ENCODE results near the gene GLI3.

Gene GLI3

DNA sequence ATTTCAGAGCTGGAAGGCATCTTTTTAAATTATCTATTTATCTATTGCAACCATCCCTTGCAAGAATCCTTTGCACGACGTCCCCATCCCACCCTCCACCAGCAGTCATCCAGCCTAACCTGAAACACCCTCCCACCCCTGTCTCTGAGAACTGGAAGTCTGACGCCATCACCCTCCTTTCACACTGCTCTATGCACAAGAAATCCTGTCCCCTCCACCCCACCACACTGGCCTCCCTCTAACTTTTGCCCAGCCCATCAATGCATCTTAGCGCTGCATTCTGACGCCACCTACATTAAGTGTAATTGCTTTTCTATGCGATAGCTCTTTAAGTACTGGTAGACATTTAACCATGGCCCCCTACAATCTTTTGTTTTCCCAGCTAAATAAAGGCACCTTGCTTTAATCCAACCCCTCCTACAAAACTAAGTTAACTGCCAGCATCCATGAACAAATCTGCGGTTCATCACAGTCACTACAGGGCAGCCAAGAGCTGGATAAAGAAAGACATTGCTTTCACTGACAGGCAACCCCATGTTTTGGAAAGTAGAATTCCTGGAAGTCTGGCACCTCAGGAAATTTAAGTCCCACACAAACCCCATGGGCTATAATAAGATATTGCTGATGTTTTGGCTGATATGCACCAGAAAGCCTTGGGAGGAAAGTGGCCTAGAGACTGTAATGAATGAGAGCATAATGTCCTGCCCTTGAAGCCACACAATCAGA is 128.0 kb downstream of the GLI3 start:
- H3K9me3 ChIP-seq (ENCODE audit: low read length) = peaks cover 2% of the 10 kb centered on the region
- H3K4me1 ChIP-seq (ENCODE audit: insufficient read depth, low read length) = peaks cover 29% of the 10 kb centered on the region
- no peak overlapping the region for H2AFZ ChIP-seq (ENCODE audit: low read depth, low read length)
- H3K36me3 ChIP-seq (ENCODE audit: insufficient read depth, low read length) = peaks cover 21% of the 10 kb centered on the region
- H3K27me3 ChIP-seq (ENCODE audit: insufficient read depth, low read length) = no peaks in the 10 kb centered on the region
- no peak overlapping the region for H3K4me3 ChIP-seq (ENCODE audit: low read length)

DNA sequence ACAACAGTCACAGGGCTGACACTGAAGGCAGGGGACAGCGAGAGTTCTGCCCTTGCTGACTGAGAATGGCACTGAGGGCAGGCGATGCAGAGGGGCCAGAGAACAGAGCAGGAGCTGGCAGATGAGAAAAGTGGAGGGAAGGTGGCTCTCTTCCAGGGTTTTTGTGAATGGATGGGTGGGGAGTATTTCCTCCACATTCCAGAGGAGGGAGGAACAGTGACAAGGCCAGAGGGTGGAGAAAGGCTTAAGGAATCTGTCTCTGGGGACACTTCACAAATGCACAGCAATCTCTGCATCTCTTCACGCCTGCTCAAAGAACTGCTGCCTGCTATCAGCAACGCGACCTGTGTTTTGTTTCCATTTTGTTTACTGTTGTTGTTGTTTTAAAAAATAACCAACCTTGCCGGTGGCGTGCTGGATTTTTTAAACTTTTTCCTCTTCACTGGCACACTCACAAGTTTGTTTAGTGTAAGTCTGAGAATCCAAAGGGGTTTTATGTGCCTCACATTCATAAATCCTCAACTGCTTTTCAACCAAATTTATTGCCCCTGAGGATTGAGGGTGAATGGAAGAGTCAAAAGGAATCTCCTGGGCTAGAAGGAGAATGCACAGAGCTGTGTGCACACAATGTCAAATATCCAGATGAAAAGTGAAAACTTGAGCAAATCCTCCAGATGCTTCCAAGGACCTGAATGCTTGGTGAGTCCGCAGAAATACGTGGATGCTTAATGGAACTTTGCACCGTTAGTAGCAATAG is 129.3 kb downstream of the GLI3 start:
- no peak overlapping the region for H2AFZ ChIP-seq (ENCODE audit: low read depth, low read length)
- H3K36me3 ChIP-seq (ENCODE audit: insufficient read depth, low read length) = peaks cover 27% of the 10 kb centered on the region
- no peaks in the 10 kb centered on the region for H3K27me3 ChIP-seq (ENCODE audit: insufficient read depth, low read length)
- no peaks in the 10 kb centered on the region for H3K9me3 ChIP-seq (ENCODE audit: low read length)
- no peak overlapping the region for H3K4me3 ChIP-seq (ENCODE audit: low read length)
- H3K4me1 ChIP-seq (ENCODE audit: insufficient read depth, low read length) = peaks cover 29% of the 10 kb centered on the region

DNA sequence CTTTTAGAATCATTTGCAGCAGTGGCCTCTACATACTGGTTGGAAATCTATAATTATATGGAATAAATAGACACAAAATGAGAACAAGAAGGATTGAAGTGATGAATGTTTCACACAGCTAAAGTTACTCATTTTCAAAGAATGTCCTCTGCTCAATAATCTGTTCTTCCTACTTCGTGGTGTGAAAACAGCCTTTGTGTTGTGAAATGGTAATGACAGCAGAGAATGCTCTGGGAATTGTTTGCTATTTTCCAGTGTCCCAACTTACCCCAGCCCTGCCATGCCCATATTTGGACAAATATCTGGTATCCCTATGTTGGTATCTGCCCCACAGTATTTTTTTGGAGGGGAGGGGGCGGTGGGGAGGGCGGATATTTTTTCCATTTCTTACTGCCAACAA is 130.4 kb downstream of the GLI3 start:
- Histone ChIP-seq H3K36me3 (ENCODE audit: insufficient read depth, low read length) (peaks cover 29% of the 10 kb centered on the region), H3K4me3 (ENCODE audit: low read length) (no peak overlapping the region), H2AFZ (ENCODE audit: low read depth, low read length) (no peak overlapping the region), H3K4me1 (ENCODE audit: insufficient read depth, low read length) (peaks cover 29% of the 10 kb centered on the region), H3K27me3 (ENCODE audit: insufficient read depth, low read length) (no peaks in the 10 kb centered on the region), H3K9me3 (ENCODE audit: low read length) (no peaks in the 10 kb centered on the region)

DNA sequence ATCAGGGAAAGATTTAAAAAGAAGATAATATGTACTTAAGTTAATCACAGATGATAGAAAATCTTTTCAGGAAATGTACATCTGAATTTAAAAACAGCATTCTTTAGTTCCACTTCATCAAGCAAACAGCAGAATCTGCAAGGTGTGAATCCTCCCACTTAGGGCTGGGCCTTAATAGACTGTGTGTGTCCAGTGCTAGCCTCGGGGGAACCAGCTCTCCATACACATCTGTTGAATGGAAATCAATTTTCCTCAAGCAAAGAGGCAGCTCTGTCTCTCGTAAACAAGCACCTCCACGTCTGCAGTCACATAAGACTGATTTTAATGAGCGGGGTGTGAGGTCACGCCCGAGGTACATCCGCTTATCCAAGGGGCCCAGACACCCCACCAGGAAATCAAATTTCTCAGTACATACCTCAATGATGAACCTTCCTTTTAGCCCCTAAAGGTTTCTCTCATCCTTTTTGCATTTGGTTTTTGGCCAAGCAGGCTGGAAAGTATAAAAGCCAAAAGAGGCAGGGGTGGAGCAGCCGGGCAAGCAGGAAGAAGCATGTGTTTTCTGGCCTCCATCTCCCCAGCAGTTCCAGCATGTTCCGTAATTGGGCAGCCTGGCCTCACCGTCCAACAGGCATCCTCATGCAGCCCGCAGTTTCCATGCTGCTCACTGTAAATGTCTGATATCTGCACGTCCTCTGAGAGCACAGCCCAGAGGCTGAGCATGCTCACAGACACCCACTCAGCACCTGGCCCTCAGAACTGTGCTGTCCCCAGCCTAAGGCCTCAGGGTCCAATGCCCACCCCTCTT is 131.3 kb downstream of the GLI3 start:
- Histone ChIP-seq H3K4me3 (ENCODE audit: low read length) (no peak overlapping the region), H3K9me3 (ENCODE audit: low read length) (no peaks in the 10 kb centered on the region)

DNA sequence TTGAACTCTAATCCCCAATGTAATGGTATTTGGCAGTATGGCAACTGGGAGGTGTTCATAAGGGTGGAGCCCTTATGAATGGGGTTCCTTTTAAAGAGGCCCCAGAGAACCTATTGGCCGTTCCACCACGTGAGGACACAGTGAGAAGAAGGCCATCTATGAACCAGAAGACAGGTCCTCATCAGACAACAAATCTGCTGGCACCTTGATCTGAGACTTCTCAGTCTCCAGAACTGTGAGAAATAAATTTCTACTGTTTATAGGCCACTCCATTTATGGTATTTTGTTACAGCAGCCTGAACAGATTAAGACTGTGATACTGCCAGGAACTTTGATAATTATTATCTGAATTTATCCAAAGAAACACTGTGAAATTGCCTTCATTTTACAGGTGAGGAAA is 132.3 kb downstream of the GLI3 start:
- H3K9me3 ChIP-seq (ENCODE audit: low read length) = no peaks in the 10 kb centered on the region
- no peaks in the 10 kb centered on the region for H3K27me3 ChIP-seq (ENCODE audit: insufficient read depth, low read length)
- H2AFZ ChIP-seq (ENCODE audit: low read depth, low read length) = no peak overlapping the region
- peaks cover 28% of the 10 kb centered on the region for H3K4me1 ChIP-seq (ENCODE audit: insufficient read depth, low read length)
- H3K36me3 ChIP-seq (ENCODE audit: insufficient read depth, low read length) = peaks cover 29% of the 10 kb centered on the region
- no peak overlapping the region for H3K4me3 ChIP-seq (ENCODE audit: low read length)

More for the DNA sequence above, 131.3 kb downstream of the GLI3 start:
- H2AFZ ChIP-seq (ENCODE audit: low read depth, low read length) = no peak overlapping the region
- no peaks in the 10 kb centered on the region for H3K27me3 ChIP-seq (ENCODE audit: insufficient read depth, low read length)
- peaks cover 29% of the 10 kb centered on the region for H3K4me1 ChIP-seq (ENCODE audit: insufficient read depth, low read length)
- peaks cover 29% of the 10 kb centered on the region for H3K36me3 ChIP-seq (ENCODE audit: insufficient read depth, low read length)

DNA sequence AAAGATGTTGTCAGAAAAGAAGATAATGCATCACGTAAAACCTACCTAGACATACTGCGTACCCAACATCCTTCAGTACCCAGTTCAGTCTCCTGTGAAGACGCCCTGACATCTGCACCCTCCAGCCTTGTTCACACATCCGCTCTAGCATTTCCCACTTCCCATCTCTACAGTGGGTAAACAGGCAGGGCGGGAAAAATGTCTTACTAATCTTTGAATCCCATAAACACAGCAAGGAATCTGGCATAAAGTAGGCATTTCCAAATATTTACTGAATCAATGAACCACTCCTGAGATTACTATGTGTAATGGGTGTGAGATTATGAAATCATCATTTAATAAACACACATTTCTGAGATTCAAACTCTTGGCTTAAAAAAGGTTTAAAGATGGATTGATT is 132.8 kb downstream of the GLI3 start:
- peaks cover 24% of the 10 kb centered on the region for H3K4me1 ChIP-seq (ENCODE audit: insufficient read depth, low read length)

DNA sequence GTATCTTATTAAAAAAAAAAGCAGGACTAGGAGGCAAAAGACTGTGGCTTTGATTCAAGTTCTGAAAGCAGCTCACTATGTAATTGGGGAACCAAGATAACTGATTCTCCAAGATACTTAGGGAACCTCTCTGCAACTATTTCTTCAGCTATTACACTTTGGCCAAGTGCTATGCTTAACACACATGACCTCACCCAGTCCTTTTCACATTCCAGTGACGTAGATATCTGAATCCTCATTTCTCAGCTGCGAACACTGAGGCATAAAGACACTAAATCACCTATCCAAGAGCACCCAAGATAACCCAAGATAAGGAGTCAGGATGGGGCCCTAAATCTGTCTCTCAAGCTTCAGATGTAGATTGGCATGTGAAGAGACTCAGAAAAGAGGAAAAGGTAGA is 133.6 kb downstream of the GLI3 start:
- peaks cover 29% of the 10 kb centered on the region for H3K36me3 ChIP-seq (ENCODE audit: insufficient read depth, low read length)
- no peak overlapping the region for H2AFZ ChIP-seq (ENCODE audit: low read depth, low read length)
- no peaks in the 10 kb centered on the region for H3K27me3 ChIP-seq (ENCODE audit: insufficient read depth, low read length)
- peaks cover 16% of the 10 kb centered on the region for H3K4me1 ChIP-seq (ENCODE audit: insufficient read depth, low read length)
- no peaks in the 10 kb centered on the region for H3K9me3 ChIP-seq (ENCODE audit: low read length)
- no peak overlapping the region for H3K4me3 ChIP-seq (ENCODE audit: low read length)

More for the DNA sequence above, 132.8 kb downstream of the GLI3 start:
- H3K4me3 ChIP-seq (ENCODE audit: low read length) = no peak overlapping the region
- peaks cover 29% of the 10 kb centered on the region for H3K36me3 ChIP-seq (ENCODE audit: insufficient read depth, low read length)
- H3K27me3 ChIP-seq (ENCODE audit: insufficient read depth, low read length) = no peaks in the 10 kb centered on the region
- no peaks in the 10 kb centered on the region for H3K9me3 ChIP-seq (ENCODE audit: low read length)
- no peak overlapping the region for H2AFZ ChIP-seq (ENCODE audit: low read depth, low read length)

DNA sequence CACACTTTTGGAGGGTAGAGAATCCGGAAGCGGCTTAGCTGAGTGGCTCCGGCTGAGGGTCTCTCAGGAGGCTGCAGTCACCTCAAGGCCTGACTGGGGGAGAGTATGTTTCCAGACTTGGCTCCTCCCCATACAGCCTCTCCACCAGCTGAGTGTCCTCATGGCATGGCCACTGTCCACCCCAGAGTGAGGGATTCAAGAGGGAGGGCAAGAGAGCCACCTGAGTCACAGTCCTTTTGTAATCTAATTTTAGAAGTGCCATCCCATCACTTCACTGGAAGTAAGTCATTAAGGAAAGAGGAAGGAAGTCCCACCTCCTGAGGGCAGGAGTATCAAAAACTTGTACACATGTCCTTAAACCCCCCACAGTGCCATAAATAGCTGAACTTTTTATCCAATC is 134.0 kb downstream of the GLI3 start:
- H3K9me3 ChIP-seq (ENCODE audit: low read length) = no peaks in the 10 kb centered on the region
- H3K27me3 ChIP-seq (ENCODE audit: insufficient read depth, low read length) = no peaks in the 10 kb centered on the region
- no peak overlapping the region for H3K4me3 ChIP-seq (ENCODE audit: low read length)
- H3K4me1 ChIP-seq (ENCODE audit: insufficient read depth, low read length) = peaks cover 12% of the 10 kb centered on the region
- H3K36me3 ChIP-seq (ENCODE audit: insufficient read depth, low read length) = peaks cover 29% of the 10 kb centered on the region
- no peak overlapping the region for H2AFZ ChIP-seq (ENCODE audit: low read depth, low read length)

DNA sequence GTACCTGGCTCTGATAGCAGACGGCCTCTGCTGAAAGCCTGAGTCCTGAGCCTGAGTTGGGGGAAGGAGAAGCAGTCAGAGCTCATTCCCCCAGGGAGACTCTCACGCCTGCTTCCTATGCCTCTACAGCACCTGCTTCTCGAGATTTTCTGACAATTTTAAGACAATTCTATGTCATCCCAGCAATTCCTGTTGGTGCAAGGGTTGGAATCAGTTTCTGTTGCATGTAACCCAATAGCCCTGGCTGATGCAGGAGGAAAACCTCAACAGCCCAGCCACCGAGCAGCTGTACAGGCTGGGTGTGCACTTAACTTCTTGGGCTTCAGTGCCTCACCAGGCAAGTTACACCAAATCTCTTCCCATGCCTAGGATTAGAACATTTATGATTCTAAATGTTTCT is 134.7 kb downstream of the GLI3 start:
- H3K4me3 ChIP-seq (ENCODE audit: low read length) = no peak overlapping the region
- peaks cover 4% of the 10 kb centered on the region for H3K4me1 ChIP-seq (ENCODE audit: insufficient read depth, low read length)
- no peaks in the 10 kb centered on the region for H3K27me3 ChIP-seq (ENCODE audit: insufficient read depth, low read length)
- no peak overlapping the region for H2AFZ ChIP-seq (ENCODE audit: low read depth, low read length)
- peaks cover 29% of the 10 kb centered on the region for H3K36me3 ChIP-seq (ENCODE audit: insufficient read depth, low read length)
- no peaks in the 10 kb centered on the region for H3K9me3 ChIP-seq (ENCODE audit: low read length)

DNA sequence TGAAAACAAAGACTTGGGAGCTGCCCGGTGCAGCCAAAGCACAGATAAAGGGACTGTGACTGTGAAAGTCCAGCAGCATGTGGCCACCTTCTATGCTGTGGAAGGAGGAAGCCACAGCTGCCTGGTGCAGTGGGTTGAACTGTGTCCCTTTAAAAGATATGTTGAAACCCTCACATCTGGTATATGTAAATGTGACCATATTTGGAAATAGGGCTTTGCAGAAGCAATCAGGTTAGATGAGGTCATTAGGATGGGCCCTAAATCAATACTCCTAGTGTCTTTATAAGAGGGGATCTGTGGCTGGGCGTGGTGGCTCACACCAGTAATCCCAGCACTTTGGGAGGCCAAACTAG is 136.9 kb downstream of the GLI3 start:
- no peak overlapping the region for H2AFZ ChIP-seq (ENCODE audit: low read depth, low read length)
- no peaks in the 10 kb centered on the region for H3K4me1 ChIP-seq (ENCODE audit: insufficient read depth, low read length)
- H3K27me3 ChIP-seq (ENCODE audit: insufficient read depth, low read length) = no peaks in the 10 kb centered on the region
- no peak overlapping the region for H3K4me3 ChIP-seq (ENCODE audit: low read length)
- peaks cover 33% of the 10 kb centered on the region for H3K36me3 ChIP-seq (ENCODE audit: insufficient read depth, low read length)
- H3K9me3 ChIP-seq (ENCODE audit: low read length) = no peaks in the 10 kb centered on the region

DNA sequence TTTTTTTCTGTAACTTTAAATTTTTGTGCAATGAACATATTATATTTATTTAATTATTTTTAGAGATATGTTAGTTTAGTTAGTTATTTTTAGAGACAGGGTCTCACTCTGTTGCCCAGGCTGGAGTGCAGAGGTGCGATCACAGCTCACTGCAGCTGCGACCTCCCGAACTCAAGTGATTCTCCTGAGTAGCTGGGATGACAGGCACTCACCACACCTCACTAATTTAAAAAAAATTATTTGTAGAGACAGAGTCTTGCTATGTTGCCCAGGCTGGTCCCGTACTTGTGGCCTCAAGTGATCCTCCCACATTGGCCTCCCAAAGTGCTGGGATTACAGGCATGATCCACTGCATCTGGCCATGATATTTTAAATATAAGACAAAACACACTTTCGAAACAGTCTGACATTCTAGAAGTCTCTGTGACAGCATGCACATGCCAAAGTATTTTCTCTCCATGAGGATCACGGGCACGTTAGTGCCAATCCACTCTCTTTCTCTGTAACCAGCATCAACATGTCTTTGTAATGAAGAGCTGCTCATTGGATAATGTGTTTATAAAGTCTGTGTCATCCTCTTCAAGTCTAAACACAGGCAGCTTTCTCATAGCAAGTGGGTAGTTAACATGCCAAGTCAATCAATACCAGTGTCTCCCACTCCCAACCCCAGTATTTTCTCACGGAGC is 137.4 kb downstream of the GLI3 start:
- no peak overlapping the region for H3K4me3 ChIP-seq (ENCODE audit: low read length)
- no peaks in the 10 kb centered on the region for H3K27me3 ChIP-seq (ENCODE audit: insufficient read depth, low read length)
- H3K4me1 ChIP-seq (ENCODE audit: insufficient read depth, low read length) = no peaks in the 10 kb centered on the region
- H3K36me3 ChIP-seq (ENCODE audit: insufficient read depth, low read length) = peaks cover 33% of the 10 kb centered on the region
- H2AFZ ChIP-seq (ENCODE audit: low read depth, low read length) = no peak overlapping the region
- peaks cover 4% of the 10 kb centered on the region for H3K9me3 ChIP-seq (ENCODE audit: low read length)

DNA sequence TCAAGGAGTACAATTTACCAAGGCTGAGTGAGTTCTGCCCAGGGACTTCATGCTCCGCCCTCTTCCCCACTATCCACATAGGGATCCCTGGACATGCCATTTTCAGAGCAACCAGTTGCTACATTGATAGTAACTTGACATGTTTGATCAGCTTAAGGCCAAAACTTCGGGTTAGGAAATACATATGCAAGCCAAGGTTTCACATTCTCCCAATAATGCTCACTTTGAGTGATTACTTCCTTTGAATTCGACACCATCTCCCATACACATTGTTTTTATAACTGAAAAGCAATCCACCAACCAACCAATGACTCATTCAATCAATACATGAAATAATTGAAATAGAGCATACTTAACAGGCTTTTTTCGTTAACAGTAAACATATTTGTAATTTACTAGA is 137.9 kb downstream of the GLI3 start:
- Histone ChIP-seq H3K9me3 (ENCODE audit: low read length) (peaks cover 4% of the 10 kb centered on the region), H3K36me3 (ENCODE audit: insufficient read depth, low read length) (peaks cover 32% of the 10 kb centered on the region), H3K4me3 (ENCODE audit: low read length) (no peak overlapping the region), H3K4me1 (ENCODE audit: insufficient read depth, low read length) (no peaks in the 10 kb centered on the region), H3K27me3 (ENCODE audit: insufficient read depth, low read length) (no peaks in the 10 kb centered on the region), H2AFZ (ENCODE audit: low read depth, low read length) (no peak overlapping the region)

DNA sequence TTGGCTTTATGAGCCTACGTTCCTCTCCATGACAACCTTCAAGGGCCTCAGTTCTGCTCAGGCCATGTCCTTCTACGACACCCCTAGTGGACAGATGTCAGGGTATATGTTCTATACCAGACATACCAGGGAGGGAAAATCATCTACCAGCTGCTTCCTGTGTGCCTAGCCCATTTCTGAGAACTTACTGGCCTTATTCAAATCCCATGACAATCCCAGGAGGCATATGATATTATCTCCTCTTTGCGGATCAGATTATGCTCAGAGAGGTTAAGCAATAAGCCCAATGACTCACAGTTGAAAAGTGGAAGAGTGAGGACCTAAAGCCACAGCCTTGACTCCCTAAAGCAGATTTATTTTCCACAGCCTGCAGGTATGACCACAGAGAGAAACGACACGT is 139.3 kb downstream of the GLI3 start:
- H3K9me3 ChIP-seq (ENCODE audit: low read length) = peaks cover 4% of the 10 kb centered on the region
- H2AFZ ChIP-seq (ENCODE audit: low read depth, low read length) = no peak overlapping the region
- H3K4me1 ChIP-seq (ENCODE audit: insufficient read depth, low read length) = no peaks in the 10 kb centered on the region
- peaks cover 20% of the 10 kb centered on the region for H3K36me3 ChIP-seq (ENCODE audit: insufficient read depth, low read length)
- H3K4me3 ChIP-seq (ENCODE audit: low read length) = no peak overlapping the region
- H3K27me3 ChIP-seq (ENCODE audit: insufficient read depth, low read length) = no peaks in the 10 kb centered on the region

All from neuron (in vitro differentiated cells).